HG02943 (cell line): ENCODE measurements around the gene CEP44.
"Not testable (repeated sequence)": the region's sequence is repeated elsewhere in the genome, so short reads cannot be mapped to it uniquely, and the experiment has no call there.

Experiments used
- ATAC-seq: cut with Tn5 transposase; IDR thresholded peaks from one replicate; pipeline ENCODE4 v1.9.1; 2021; ENCODE audit warnings: mild to moderate bottlenecking, low read depth, moderate library complexity; ENCODE audit not compliant: unreplicated experiment

Gene CEP44

DNA sequence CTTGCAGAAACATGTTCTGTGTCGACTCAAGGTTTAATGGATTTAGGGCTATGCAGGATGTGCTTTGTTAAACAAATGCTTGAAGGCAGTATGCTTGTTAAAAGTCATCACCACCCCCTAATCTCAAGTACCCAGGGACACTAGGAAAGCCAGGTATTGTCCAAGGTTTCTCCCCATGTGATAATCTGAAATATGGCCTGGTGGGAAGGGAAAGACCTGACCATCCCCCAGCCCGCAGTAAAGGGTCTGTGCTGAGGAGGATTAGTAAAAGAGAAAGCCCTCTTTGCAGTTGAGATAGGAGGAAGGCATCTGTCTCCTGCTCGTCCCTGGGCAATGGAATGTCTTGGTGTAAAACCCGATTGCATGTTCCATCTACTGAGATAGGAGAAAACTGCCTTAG lies 96.5 kb downstream of the CEP44 start:
- not testable (repeated sequence) for ATAC-seq

DNA sequence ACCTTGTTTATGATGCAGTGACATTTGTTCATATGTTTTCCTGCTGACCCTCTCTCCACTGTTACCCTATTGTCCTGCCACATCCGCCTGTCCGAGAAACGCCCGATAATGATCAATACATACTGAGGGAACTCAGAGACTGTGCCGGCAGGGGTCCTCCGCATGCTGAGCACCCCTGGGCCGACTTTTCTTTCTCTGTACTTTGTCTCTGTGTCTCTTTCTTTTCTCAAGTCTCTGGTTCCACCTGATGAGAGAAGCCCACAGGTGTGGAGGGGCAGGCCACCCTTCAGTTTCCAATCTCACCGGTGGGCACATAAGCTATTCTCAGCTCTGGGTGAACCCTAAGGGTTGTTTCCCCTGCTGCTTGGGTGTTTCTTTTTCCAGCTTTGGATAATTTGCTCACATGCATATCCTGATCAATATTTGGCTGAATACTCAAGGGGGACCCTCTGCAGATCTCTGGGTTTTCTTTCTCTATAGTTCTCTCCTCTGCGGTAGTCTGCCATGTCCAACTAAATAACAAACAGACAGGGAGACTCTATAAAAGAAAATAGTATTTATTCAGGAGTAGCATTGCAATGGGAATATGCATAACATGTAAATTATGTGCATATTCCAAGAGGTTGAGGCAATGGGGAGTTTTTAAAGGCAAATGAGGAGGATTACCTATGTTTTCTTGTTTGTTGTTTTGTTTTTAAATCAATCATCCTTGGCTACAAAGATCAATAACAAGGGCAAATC lies 97.2 kb downstream of the CEP44 start:
- ATAC-seq: no peak

DNA sequence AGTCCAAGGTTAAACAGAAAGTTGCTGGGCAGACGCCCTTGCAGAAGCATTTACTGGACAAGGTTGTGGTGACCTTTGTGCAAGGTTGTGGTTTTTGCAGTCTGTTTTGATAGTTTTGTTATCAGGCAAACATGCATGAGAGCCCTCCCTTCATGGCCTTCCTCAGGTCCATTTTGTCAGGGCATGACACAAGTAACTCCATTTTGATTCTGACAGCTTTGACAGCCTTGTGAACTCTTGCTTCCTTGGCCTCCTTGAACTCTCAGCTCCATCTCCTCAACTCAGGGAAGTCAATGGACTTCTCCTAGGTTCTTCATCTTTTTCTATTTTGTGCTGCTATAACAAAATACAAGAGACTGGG lies 97.7 kb downstream of the CEP44 start:
- no peak for ATAC-seq
